A172 (cell line): ENCODE data around the gene SLC25A23. TPM values are rescaled to one million over a fixed set of nuclear protein-coding genes. Genes with fewer than 3 reads are reported as not detected.

Experiments used
- DNase-seq: peaks from one replicate; pipeline ENCODE4 v3.0.0-alpha.2; 2015; ENCODE audit warnings: low spot score
- total RNA-seq: library from RNA; depleted of rRNA; stranded (reverse); fragments of >200 nt; shearing (Covaris generic); gene quantifications from 2 replicates; pipeline ENCODE4 v1.2.3, GENCODE V29; 2014

The SLC25A23 gene
- total RNA-seq, 1 experiment from 2014 or later = 105 TPM

GRCh38 chr19:6481541-6482342, 22.1 kb upstream of the SLC25A23 start, which contains the start of gene DENND1C:
Gene DENND1C, minus strand, starts transcription at chr19:6481787. Its CDS starts 92 bp downstream, at chr19:6481695.
- peak; percentile 41 for DNase-seq

- no peak for DNase-seq
Measured at GRCh38 chr19:6480848-6481415, 21.3 kb upstream of the SLC25A23 start.

- no peak for DNase-seq
Measured at GRCh38 chr19:6479836-6480398, 20.3 kb upstream of the SLC25A23 start.

- DNase-seq = no peak
Measured at GRCh38 chr19:6478815-6479214, 19.2 kb upstream of the SLC25A23 start.

- DNase-seq = no peak
Measured at GRCh38 chr19:6476896-6477431, 17.4 kb upstream of the SLC25A23 start.

GRCh38 chr19:6476155-6476895, 16.7 kb upstream of the SLC25A23 start:
- DNase-seq = peak; percentile 16

GRCh38 chr19:6475321-6476108, 15.9 kb upstream of the SLC25A23 start:
- no peak for DNase-seq

- no peak for DNase-seq
Measured at GRCh38 chr19:6473647-6474046, 14.1 kb upstream of the SLC25A23 start.

- no peak for DNase-seq
Measured at GRCh38 chr19:6472713-6473112, 13.1 kb upstream of the SLC25A23 start.

- no peak for DNase-seq
Measured at GRCh38 chr19:6471076-6471475, 11.5 kb upstream of the SLC25A23 start.

- DNase-seq = no peak
Measured at GRCh38 chr19:6470173-6470572, 10.6 kb upstream of the SLC25A23 start.

GRCh38 chr19:6467384-6467783, 7.8 kb upstream of the SLC25A23 start:
- DNase-seq = no peak

GRCh38 chr19:6466526-6467248, 7.1 kb upstream of the SLC25A23 start:
- DNase-seq = no peak

GRCh38 chr19:6465663-6466062, 6.1 kb upstream of the SLC25A23 start:
- DNase-seq = no peak

GRCh38 chr19:6465006-6465405, 5.4 kb upstream of the SLC25A23 start:
- DNase-seq = no peak

- DNase-seq = no peak
Measured at GRCh38 chr19:6464070-6464873, 4.7 kb upstream of the SLC25A23 start, which contains the start of gene CRB3. Gene CRB3, plus strand, starts transcription at chr19:6464271. Its CDS starts 431 bp downstream, at chr19:6464702.

- peak; percentile 98 for DNase-seq
Measured at GRCh38 chr19:6460099-6460884, 700 bp upstream of the SLC25A23 start.

GRCh38 chr19:6458695-6459261, 814 bp downstream of the SLC25A23 start:
- DNase-seq = no peak
